ENCODE results near the gene KLF9.

DNA sequence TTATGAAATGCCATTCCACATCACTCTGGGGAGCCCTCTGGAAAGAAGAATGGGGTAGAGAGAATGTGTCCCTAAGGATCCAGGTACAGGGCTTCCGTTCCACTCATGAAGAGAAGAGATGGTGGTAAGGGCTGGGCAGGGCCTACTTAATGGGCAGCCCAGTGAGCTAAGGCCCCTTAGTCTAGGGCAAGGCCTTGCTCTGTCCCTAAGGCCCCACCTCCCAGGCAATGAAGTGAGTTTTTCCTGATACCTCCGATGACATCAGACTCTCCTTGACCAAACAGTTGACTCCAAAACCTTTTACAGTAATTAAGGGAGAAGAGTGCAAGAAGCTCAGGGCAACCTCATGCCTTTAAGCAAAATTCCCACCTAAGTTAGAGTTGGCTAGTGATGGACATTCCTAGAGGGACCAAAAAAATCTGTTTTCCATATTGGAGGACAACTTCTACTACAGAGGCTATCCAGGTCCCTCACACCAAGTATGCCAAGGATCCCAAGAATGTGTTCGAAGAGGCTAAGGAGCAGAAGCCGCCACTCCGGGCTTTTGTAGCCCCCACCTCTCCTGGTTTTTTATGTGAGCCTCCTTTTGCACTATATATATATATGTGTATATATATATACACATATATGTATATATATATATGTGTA, 5.9 kb downstream of the KLF9 start:
- TF ChIP-seq, protein P1, sequence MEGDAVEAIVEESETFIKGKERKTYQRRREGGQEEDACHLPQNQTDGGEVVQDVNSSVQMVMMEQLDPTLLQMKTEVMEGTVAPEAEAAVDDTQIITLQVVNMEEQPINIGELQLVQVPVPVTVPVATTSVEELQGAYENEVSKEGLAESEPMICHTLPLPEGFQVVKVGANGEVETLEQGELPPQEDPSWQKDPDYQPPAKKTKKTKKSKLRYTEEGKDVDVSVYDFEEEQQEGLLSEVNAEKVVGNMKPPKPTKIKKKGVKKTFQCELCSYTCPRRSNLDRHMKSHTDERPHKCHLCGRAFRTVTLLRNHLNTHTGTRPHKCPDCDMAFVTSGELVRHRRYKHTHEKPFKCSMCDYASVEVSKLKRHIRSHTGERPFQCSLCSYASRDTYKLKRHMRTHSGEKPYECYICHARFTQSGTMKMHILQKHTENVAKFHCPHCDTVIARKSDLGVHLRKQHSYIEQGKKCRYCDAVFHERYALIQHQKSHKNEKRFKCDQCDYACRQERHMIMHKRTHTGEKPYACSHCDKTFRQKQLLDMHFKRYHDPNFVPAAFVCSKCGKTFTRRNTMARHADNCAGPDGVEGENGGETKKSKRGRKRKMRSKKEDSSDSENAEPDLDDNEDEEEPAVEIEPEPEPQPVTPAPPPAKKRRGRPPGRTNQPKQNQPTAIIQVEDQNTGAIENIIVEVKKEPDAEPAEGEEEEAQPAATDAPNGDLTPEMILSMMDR (tag by site-specific recombination; IDR thresholded peaks at IDR 0.05), result no peak
- TF ChIP-seq, protein P2, sequence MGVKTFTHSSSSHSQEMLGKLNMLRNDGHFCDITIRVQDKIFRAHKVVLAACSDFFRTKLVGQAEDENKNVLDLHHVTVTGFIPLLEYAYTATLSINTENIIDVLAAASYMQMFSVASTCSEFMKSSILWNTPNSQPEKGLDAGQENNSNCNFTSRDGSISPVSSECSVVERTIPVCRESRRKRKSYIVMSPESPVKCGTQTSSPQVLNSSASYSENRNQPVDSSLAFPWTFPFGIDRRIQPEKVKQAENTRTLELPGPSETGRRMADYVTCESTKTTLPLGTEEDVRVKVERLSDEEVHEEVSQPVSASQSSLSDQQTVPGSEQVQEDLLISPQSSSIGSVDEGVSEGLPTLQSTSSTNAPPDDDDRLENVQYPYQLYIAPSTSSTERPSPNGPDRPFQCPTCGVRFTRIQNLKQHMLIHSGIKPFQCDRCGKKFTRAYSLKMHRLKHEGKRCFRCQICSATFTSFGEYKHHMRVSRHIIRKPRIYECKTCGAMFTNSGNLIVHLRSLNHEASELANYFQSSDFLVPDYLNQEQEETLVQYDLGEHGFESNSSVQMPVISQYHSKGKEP (tag by site-specific recombination; IDR thresholded peaks at IDR 0.05), result no peak
- no peak for TF ChIP-seq PRDM2 (tag by site-specific recombination; IDR thresholded peaks at IDR 0.05; ENCODE audit: borderline replicate concordance)
- no peak for TF ChIP-seq ZNF366 (tag by site-specific recombination; conservative IDR thresholded peaks at IDR 0.05)
- no peak for TF ChIP-seq KLF16 (tag by site-specific recombination; IDR thresholded peaks at IDR 0.05)
- no peak for TF ChIP-seq MYNN (tag by site-specific recombination; IDR thresholded peaks at IDR 0.05; ENCODE audit: borderline replicate concordance)
- TF ChIP-seq REST (tag by site-specific recombination; IDR thresholded peaks at IDR 0.05), result no peak

Measured in HEK293 (cell line).